ENCODE measurements around the gene PPFIA4. TPM values are rescaled to one million over a fixed set of nuclear protein-coding genes. Genes with fewer than 3 reads are reported as not detected.
"Not testable (repeated sequence)": the region's sequence is repeated elsewhere in the genome, so short reads cannot be mapped to it uniquely, and the experiment has no call there.

PPFIA4 gene
- total and polyA plus RNA-seq, 11 donors = 11.2 to 50.3 (median 35.5) TPM

- WGBS, 4 donors = 69 to 84% (median 76%) methylated on average over 3 of the region's 3 CpGs
- no peak overlapping the region for H3K4me3 ChIP-seq
- no peak overlapping the region for H3K27ac ChIP-seq
- H3K9me3 ChIP-seq = no peaks in the 10 kb centered on the region
- intact Hi-C loops (cut with DNase I) = no loop called here
- ATAC-seq (no peak), DNase-seq (no peak)
- no peak for TF ChIP-seq POLR2A (IDR thresholded peaks at IDR 0.05)
- TF ChIP-seq, protein P1, sequence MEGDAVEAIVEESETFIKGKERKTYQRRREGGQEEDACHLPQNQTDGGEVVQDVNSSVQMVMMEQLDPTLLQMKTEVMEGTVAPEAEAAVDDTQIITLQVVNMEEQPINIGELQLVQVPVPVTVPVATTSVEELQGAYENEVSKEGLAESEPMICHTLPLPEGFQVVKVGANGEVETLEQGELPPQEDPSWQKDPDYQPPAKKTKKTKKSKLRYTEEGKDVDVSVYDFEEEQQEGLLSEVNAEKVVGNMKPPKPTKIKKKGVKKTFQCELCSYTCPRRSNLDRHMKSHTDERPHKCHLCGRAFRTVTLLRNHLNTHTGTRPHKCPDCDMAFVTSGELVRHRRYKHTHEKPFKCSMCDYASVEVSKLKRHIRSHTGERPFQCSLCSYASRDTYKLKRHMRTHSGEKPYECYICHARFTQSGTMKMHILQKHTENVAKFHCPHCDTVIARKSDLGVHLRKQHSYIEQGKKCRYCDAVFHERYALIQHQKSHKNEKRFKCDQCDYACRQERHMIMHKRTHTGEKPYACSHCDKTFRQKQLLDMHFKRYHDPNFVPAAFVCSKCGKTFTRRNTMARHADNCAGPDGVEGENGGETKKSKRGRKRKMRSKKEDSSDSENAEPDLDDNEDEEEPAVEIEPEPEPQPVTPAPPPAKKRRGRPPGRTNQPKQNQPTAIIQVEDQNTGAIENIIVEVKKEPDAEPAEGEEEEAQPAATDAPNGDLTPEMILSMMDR (IDR thresholded peaks at IDR 0.05) = no peak
- H3K27me3 ChIP-seq = peaks cover 0 to 15% (median 3%) of the 10 kb centered on the region in 9 donors
- no peaks in the 10 kb centered on the region for H3K36me3 ChIP-seq
- H3K4me1 ChIP-seq = no peaks in the 10 kb centered on the region
These were observed 43.4 kb upstream of the PPFIA4 start for GRCh38 chr1:202982715-202983430.

DNA sequence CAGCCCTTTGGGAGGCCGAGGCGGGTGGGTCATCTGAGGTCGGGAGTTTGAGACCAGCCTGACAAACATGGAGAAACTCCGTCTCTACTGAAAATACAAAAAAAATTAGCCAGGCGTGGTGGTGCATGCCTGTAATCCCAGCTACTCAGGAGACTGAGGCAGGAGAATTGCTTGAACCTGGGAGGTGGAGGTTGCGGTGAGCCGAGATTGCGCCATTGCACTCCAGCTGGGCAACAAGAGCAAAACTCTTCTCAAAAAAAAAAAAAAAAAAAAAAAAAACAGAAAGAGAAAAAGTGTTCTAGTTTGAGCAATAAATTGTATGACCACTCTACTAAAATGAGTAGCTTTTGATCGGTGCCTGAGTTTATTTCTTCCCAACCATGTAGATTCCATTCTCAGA is 40.2 kb upstream of the PPFIA4 start:
- H3K27ac ChIP-seq; H3K4me3 ChIP-seq; ATAC-seq; DNase-seq; H3K27me3 ChIP-seq; H3K9me3 ChIP-seq; H3K36me3 ChIP-seq; intact Hi-C loops (cut with DNase I): not testable (repeated sequence)
- 73 to 89% (median 83%) methylated on average over 9 of the region's 9 CpGs for WGBS, 4 donors
- H3K4me1 ChIP-seq = peaks cover 0 to 16% (median 0%) of the 10 kb centered on the region in 12 donors

GRCh38 chr1:202987255-202987654 is 39.0 kb upstream of the PPFIA4 start:
- Histone ChIP-seq H3K27me3 (peaks cover 0 to 12% (median 0%) of the 10 kb centered on the region in 9 donors), H3K36me3 (no peaks in the 10 kb centered on the region), H3K4me1 (peaks cover 0 to 16% (median 0%) of the 10 kb centered on the region in 12 donors), H3K27ac (no peak overlapping the region), H3K9me3 (no peaks in the 10 kb centered on the region), H3K4me3 (no peak overlapping the region)
- intact Hi-C loops (cut with DNase I) = no loop called here
- DNase-seq (no peak), ATAC-seq (no peak)
- TF ChIP-seq POLR2A (IDR thresholded peaks at IDR 0.05) = no peak
- TF ChIP-seq, protein P1 (IDR thresholded peaks at IDR 0.05) = no peak
- WGBS, 4 donors = 45 to 67% (median 64%) methylated on average over 7 of the region's 7 CpGs

GRCh38 chr1:202987922-202988583 is 38.2 kb upstream of the PPFIA4 start:
- H3K36me3 ChIP-seq = no peaks in the 10 kb centered on the region
- WGBS, 4 donors = 49 to 64% (median 62%) methylated on average over 5 of the region's 5 CpGs
- no peak overlapping the region for H3K4me3 ChIP-seq
- H3K27me3 ChIP-seq = peaks cover 0 to 16% (median 0%) of the 10 kb centered on the region in 9 donors
- DNase-seq (no peak), ATAC-seq (no peak)
- H3K9me3 ChIP-seq = no peaks in the 10 kb centered on the region
- no peak overlapping the region for H3K27ac ChIP-seq
- H3K4me1 ChIP-seq = peaks cover 0 to 16% (median 0%) of the 10 kb centered on the region in 12 donors
- TF ChIP-seq, protein P1 (IDR thresholded peaks at IDR 0.05) = no peak
- TF ChIP-seq POLR2A (IDR thresholded peaks at IDR 0.05) = no peak
- intact Hi-C loops (cut with DNase I) = no loop called here
